Measurements from ENCODE around the gene LARGE1.

LARGE1 gene

DNA sequence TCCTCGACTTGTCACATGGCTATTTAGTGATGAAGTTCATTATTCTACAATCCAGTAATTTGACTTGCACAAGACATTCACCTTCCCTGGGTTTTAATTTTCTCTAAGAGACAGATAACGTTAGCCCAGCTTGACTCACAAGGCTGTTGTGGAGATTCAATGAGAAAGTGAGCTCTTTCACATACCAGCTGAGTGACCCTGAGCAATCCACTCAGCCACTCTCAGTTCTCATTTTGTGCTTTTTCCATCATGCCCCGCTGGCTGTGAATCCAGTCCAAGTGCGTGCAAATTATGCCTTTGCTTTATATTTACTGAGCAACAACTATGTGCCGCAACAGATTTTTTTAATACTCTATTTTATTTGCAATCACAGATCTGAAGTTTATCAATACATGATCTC, 176.5 kb downstream of the LARGE1 start:
- H3K9me3 ChIP-seq = no peaks in the 10 kb centered on the region
- no peak overlapping the region for H3K4me3 ChIP-seq
- 0 out of 2 replicates have a peak, but pooled peaks cover 5% of the 10 kb centered on the region for H4K20me1 ChIP-seq
- H3K9ac ChIP-seq = no peak overlapping the region
- TF ChIP-seq Cebpa-rat (IDR thresholded peaks at IDR 0.05) = no peak
- H3K27me3 ChIP-seq = no peaks in the 10 kb centered on the region
- no peak overlapping the region for H3K27ac ChIP-seq
- no peak overlapping the region for H3K4me2 ChIP-seq
- H3K4me1 ChIP-seq = peaks cover 12% of the 10 kb centered on the region
- 0 out of 2 replicates have a peak, but pooled peaks cover 4% of the 10 kb centered on the region for H3K36me3 ChIP-seq

DNA sequence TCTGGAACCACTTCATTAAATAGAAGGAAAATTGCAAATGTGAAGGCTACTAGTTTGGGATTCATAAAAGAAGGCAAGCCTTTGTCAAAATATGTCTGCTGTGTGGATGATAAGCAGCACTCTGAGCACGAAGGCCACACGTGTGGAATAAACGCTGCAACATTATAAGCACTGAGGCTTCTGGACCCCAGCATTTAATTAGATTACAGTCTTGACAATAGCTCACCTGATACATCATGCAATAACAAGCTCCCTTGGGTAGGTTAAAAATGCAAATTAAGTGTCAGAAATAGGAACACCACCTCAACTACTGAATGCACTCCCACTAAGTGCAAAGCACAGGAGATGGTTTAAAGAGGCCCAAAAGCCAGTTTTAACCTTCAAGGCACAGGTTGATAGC, 179.3 kb downstream of the LARGE1 start:
- Histone ChIP-seq H4K20me1 (0 out of 2 replicates have a peak, but pooled peaks cover 5% of the 10 kb centered on the region), H3K9me3 (no peaks in the 10 kb centered on the region), H3K27me3 (no peaks in the 10 kb centered on the region), H3K4me2 (no peak overlapping the region), H3K4me1 (0 out of 2 replicates have a peak, but pooled peaks cover 5% of the 10 kb centered on the region), H3K36me3 (0 out of 2 replicates have a peak, but pooled peaks cover 4% of the 10 kb centered on the region), H3K27ac (no peak overlapping the region), H3K4me3 (no peak overlapping the region), H3K9ac (no peak overlapping the region)
- no peak for TF ChIP-seq Cebpa-rat (IDR thresholded peaks at IDR 0.05)

DNA sequence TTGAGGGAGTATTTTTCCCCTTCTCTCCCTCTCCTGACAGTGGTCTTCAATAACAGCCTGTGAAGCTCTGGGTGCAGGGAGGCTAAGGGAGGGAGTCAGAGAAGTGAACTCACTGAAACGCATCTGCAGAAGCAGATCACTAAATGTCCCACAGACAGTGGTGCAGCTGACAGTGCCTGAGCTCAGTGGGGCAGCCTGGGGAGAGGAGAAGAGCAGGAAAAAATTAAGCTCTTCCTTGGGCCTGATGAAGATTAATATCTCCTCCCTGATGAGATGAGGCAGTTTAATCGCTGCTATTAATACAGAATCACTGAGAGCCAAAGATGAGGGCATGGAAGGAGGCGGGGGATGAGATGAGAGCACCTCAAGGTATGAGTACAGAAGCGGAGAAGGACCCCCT, 180.8 kb downstream of the LARGE1 start:
- no peak for TF ChIP-seq Cebpa-rat (IDR thresholded peaks at IDR 0.05)
- Histone ChIP-seq H3K9me3 (no peaks in the 10 kb centered on the region), H3K4me2 (no peak overlapping the region), H3K4me3 (no peak overlapping the region), H3K36me3 (no peaks in the 10 kb centered on the region), H3K4me1 (0 out of 2 replicates have a peak, but pooled peaks cover 5% of the 10 kb centered on the region), H3K27ac (no peak overlapping the region), H4K20me1 (0 out of 2 replicates have a peak, but pooled peaks cover 5% of the 10 kb centered on the region), H3K9ac (no peak overlapping the region), H3K27me3 (no peaks in the 10 kb centered on the region)

DNA sequence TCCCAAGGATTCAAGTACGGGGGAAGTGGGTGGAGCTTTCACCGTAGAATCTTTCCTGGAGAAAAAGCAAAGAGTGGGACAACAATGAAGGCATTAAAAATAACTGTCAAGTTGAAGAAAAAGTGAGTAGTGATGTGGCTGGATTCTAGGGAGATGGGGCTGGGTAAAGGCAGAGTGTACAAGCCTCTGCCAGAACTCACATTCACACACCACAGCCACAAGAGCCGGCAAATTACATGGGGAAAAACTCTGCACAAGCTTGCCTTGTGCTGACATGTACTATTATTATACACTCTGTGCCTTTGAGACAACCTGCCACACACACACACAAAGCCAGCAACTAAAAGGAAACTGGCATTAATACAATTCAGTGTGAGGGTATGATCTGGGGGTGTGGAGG, 182.6 kb downstream of the LARGE1 start:
- Histone ChIP-seq H3K4me2 (no peak overlapping the region), H3K4me1 (0 out of 2 replicates have a peak, but pooled peaks cover 5% of the 10 kb centered on the region), H3K9me3 (no peaks in the 10 kb centered on the region), H3K9ac (no peak overlapping the region), H3K36me3 (no peaks in the 10 kb centered on the region), H4K20me1 (0 out of 2 replicates have a peak, but pooled peaks cover 5% of the 10 kb centered on the region), H3K4me3 (no peak overlapping the region), H3K27ac (no peak overlapping the region), H3K27me3 (no peaks in the 10 kb centered on the region)
- no peak for TF ChIP-seq Cebpa-rat (IDR thresholded peaks at IDR 0.05)

DNA sequence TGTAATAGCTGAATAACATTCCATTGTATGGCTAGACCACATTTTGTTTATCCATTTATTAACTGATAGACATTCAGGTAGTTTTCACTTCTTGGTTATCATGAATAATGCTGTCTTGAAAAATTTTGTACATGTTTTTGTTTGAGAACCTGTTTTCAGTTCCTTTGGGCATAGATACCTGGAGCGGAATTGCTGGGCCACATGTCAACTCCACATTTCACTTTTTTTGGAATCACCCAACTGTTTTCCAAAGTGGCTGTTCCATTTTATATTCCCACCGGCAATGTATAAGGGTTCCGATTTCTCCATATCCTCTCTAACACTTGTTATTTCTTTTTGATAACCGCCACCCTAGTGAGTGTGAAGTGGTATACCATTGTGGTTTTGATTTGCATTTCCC, 184.3 kb downstream of the LARGE1 start:
- no peak for TF ChIP-seq Cebpa-rat (IDR thresholded peaks at IDR 0.05)
- 0 out of 2 replicates have a peak, but pooled peaks cover 5% of the 10 kb centered on the region for H4K20me1 ChIP-seq
- H3K4me2 ChIP-seq = no peak overlapping the region
- H3K36me3 ChIP-seq = no peaks in the 10 kb centered on the region
- H3K27ac ChIP-seq = no peak overlapping the region
- no peak overlapping the region for H3K4me3 ChIP-seq
- H3K27me3 ChIP-seq = no peaks in the 10 kb centered on the region
- H3K9me3 ChIP-seq = no peaks in the 10 kb centered on the region
- no peak overlapping the region for H3K9ac ChIP-seq
- 0 out of 2 replicates have a peak, but pooled peaks cover under 1% of the 10 kb centered on the region for H3K4me1 ChIP-seq

DNA sequence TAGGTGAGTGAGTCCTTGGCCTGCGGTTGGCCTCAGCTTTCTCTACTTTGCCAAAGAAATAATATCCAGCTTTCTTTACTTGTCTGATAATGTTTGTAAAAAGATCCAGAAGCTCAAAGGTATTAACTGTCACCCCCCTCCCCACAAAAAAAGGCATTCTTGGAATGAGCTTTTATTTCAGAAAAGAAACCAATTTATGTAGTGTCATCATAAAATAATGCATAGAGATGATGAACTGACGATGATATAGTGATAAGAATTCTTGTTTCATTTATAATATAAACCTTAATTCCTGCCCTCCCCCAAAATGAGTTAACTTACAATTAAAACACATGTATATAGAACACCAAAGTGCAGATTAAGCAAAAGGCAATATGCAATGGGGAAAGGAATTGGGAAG, 191.4 kb downstream of the LARGE1 start:
- Histone ChIP-seq H3K4me3 (no peak overlapping the region), H3K4me2 (no peak overlapping the region), H3K4me1 (peaks cover 8% of the 10 kb centered on the region), H3K36me3 (peaks cover 9% of the 10 kb centered on the region; the same call in 1 of the 2 replicates), H3K9me3 (no peaks in the 10 kb centered on the region), H3K27ac (no peak overlapping the region), H4K20me1 (0 out of 2 replicates have a peak, but pooled peaks cover 4% of the 10 kb centered on the region), H3K9ac (no peak overlapping the region), H3K27me3 (no peaks in the 10 kb centered on the region)
- no peak for TF ChIP-seq Cebpa-rat (IDR thresholded peaks at IDR 0.05)

DNA sequence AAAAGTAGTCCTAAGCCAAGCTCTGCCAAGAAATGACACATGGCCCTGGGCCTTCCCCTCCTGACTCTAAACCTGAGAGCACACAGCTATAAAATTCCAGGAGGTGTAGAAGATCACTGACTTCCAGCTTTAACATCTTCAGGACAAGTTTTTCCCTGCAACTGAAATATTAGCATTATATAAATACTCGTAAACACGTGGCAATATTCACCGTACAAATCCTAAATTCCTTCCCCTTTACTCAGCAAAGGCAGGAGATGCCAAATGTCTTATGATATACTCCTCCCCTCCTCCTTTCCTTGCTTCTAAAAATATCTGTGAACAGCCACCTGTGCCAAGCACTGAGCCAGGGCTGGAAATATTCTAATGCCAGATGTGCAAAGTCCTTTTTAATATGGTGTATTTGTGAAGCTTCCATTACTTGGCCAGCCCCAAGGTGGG, 194.0 kb downstream of the LARGE1 start:
- Histone ChIP-seq H4K20me1 (0 out of 2 replicates have a peak, but pooled peaks cover 7% of the 10 kb centered on the region), H3K4me2 (no peak overlapping the region), H3K4me1 (peaks cover 12% of the 10 kb centered on the region), H3K27ac (no peak overlapping the region), H3K9me3 (no peaks in the 10 kb centered on the region), H3K27me3 (no peaks in the 10 kb centered on the region), H3K36me3 (peaks cover 9% of the 10 kb centered on the region; the same call in 1 of the 2 replicates), H3K4me3 (no peak overlapping the region), H3K9ac (no peak overlapping the region)
- TF ChIP-seq Cebpa-rat (IDR thresholded peaks at IDR 0.05) = no peak

- Histone ChIP-seq H3K27ac (no peak overlapping the region), H3K4me1 (peaks cover 12% of the 10 kb centered on the region), H3K4me3 (no peak overlapping the region), H3K9ac (no peak overlapping the region), H3K9me3 (peaks cover 13% of the 10 kb centered on the region), H3K4me2 (peak overlapping the region; percentile 37), H3K27me3 (no peaks in the 10 kb centered on the region), H4K20me1 (0 out of 2 replicates have a peak, but pooled peaks cover 7% of the 10 kb centered on the region), H3K36me3 (peaks cover 22% of the 10 kb centered on the region)
- no peak for TF ChIP-seq Cebpa-rat (IDR thresholded peaks at IDR 0.05)
These were observed 196.4 kb downstream of the LARGE1 start for GRCh38 chr22:33723915-33724314.

- Histone ChIP-seq H3K4me2 (no peak overlapping the region), H3K36me3 (peaks cover 22% of the 10 kb centered on the region), H3K9me3 (peaks cover 13% of the 10 kb centered on the region), H3K4me1 (peaks cover 12% of the 10 kb centered on the region), H3K9ac (no peak overlapping the region), H4K20me1 (0 out of 2 replicates have a peak, but pooled peaks cover 7% of the 10 kb centered on the region), H3K27ac (no peak overlapping the region), H3K4me3 (no peak overlapping the region), H3K27me3 (no peaks in the 10 kb centered on the region)
- TF ChIP-seq Cebpa-rat (IDR thresholded peaks at IDR 0.05) = no peak
These were observed 197.5 kb downstream of the LARGE1 start for GRCh38 chr22:33722816-33723215.

- peaks cover 20% of the 10 kb centered on the region for H3K4me1 ChIP-seq
- no peak overlapping the region for H3K4me3 ChIP-seq
- peaks cover 20% of the 10 kb centered on the region for H3K36me3 ChIP-seq
- H3K27ac ChIP-seq = no peak overlapping the region
- H3K27me3 ChIP-seq = no peaks in the 10 kb centered on the region
- no peak overlapping the region for H3K9ac ChIP-seq
- TF ChIP-seq Cebpa-rat (IDR thresholded peaks at IDR 0.05) = no peak
- H3K9me3 ChIP-seq = peaks cover 16% of the 10 kb centered on the region
- no peak overlapping the region for H3K4me2 ChIP-seq
- 0 out of 2 replicates have a peak, but pooled peaks cover 7% of the 10 kb centered on the region for H4K20me1 ChIP-seq
These were observed 200.0 kb downstream of the LARGE1 start for GRCh38 chr22:33720166-33720878.
